ENCODE results near the gene GAREM1.

- TF ChIP-seq MYC (IDR thresholded peaks at IDR 0.05; ENCODE audit: low read depth, low read length) (no peak), CTCF (IDR thresholded peaks at IDR 0.05; ENCODE audit: low read depth, low read length) (no peak), MAX (IDR thresholded peaks at IDR 0.05; ENCODE audit: low read depth, low read length) (no peak)
These were observed 12.3 kb upstream of the GAREM1 start for GRCh38 chr18:32483002-32483401.

Data from NB4 (cell line).